Measurements from ENCODE around the gene LIPC. TPM values are rescaled to one million over a fixed set of nuclear protein-coding genes. Genes with fewer than 3 reads are reported as not detected.

The LIPC gene
- total RNA-seq, 1 experiment from 2014 or later, result not detected

DNA sequence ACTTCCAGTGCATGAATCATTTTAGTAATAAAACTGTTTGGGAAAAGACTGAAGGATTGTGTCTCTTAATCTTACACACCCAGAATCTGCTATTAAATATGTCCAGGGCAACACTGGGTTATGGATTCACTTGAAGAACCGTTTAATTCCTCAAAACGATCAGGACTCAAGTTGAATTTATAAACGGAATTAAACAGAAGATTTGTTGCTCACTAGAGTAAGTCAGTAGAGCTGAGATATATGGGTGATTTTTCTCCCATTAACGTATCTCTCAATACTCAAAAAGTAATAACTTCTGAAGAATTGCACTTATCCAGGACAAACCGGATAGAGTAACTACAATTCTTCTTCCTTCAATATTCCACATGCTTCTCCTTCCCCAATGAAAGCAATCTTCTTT is 41.1 kb upstream of the LIPC start:
- H3K4me1 ChIP-seq (ENCODE audit: control insufficient read depth in 1 of 2, insufficient read depth in 2 of 2, low read length in 2 of 2), result peaks cover 0 to 10% of the 10 kb centered on the region in 2 experiments; a peak in 2 of 4 replicates
- TF ChIP-seq CEBPB (IDR thresholded peaks at IDR 0.05; ENCODE audit: low read depth) (no peak), FOSL1 (IDR thresholded peaks at IDR 0.05; ENCODE audit: low read depth) (no peak), EGR1 (IDR thresholded peaks at IDR 0.05; ENCODE audit: low read depth) (no peak), ELF1 (IDR thresholded peaks at IDR 0.05; ENCODE audit: borderline replicate concordance, low read depth) (no peak), EZH2phosphoT487 (IDR thresholded peaks at IDR 0.05; ENCODE audit: borderline replicate concordance) (no peak), ZNF274 (IDR thresholded peaks at IDR 0.05; ENCODE audit: low read depth, low read length) (no peak), TCF7L2 (IDR thresholded peaks at IDR 0.05; ENCODE audit: borderline replicate concordance, extremely low read depth, insufficient read depth, insufficient read length) (no peak), YY1 (IDR thresholded peaks at IDR 0.05; ENCODE audit: extremely low read depth, insufficient replicate concordance, low read depth, low read length) (no peak), ZFX (IDR thresholded peaks at IDR 0.05) (no peak), CBX3 (IDR thresholded peaks at IDR 0.05; ENCODE audit: low read depth) (no peak), SIN3A (IDR thresholded peaks at IDR 0.05; ENCODE audit: low read depth) (no peak), POLR2AphosphoS5 (IDR thresholded peaks at IDR 0.05; ENCODE audit: low read depth, low read length) (no peak)
- TF ChIP-seq, protein P1, sequence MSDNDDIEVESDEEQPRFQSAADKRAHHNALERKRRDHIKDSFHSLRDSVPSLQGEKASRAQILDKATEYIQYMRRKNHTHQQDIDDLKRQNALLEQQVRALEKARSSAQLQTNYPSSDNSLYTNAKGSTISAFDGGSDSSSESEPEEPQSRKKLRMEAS (IDR thresholded peaks at IDR 0.05), result no peak
- TF ChIP-seq, protein P2, sequence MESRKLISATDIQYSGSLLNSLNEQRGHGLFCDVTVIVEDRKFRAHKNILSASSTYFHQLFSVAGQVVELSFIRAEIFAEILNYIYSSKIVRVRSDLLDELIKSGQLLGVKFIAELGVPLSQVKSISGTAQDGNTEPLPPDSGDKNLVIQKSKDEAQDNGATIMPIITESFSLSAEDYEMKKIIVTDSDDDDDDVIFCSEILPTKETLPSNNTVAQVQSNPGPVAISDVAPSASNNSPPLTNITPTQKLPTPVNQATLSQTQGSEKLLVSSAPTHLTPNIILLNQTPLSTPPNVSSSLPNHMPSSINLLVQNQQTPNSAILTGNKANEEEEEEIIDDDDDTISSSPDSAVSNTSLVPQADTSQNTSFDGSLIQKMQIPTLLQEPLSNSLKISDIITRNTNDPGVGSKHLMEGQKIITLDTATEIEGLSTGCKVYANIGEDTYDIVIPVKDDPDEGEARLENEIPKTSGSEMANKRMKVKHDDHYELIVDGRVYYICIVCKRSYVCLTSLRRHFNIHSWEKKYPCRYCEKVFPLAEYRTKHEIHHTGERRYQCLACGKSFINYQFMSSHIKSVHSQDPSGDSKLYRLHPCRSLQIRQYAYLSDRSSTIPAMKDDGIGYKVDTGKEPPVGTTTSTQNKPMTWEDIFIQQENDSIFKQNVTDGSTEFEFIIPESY (IDR thresholded peaks at IDR 0.05; ENCODE audit: extremely low read depth, insufficient replicate concordance, low read length), result no peak
- TF ChIP-seq, protein P3, sequence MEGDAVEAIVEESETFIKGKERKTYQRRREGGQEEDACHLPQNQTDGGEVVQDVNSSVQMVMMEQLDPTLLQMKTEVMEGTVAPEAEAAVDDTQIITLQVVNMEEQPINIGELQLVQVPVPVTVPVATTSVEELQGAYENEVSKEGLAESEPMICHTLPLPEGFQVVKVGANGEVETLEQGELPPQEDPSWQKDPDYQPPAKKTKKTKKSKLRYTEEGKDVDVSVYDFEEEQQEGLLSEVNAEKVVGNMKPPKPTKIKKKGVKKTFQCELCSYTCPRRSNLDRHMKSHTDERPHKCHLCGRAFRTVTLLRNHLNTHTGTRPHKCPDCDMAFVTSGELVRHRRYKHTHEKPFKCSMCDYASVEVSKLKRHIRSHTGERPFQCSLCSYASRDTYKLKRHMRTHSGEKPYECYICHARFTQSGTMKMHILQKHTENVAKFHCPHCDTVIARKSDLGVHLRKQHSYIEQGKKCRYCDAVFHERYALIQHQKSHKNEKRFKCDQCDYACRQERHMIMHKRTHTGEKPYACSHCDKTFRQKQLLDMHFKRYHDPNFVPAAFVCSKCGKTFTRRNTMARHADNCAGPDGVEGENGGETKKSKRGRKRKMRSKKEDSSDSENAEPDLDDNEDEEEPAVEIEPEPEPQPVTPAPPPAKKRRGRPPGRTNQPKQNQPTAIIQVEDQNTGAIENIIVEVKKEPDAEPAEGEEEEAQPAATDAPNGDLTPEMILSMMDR (IDR thresholded peaks at IDR 0.05 in 2 of 3, conservative IDR thresholded peaks at IDR 0.05 in 1 of 3; ENCODE audit: borderline replicate concordance in 1 of 3, insufficient read depth in 1 of 3, low read depth in 2 of 3, low read length in 2 of 3), result no peak
- no TSS peak for BruUV-seq (replicated peaks)

More for the DNA sequence above, 41.1 kb upstream of the LIPC start:
- no peaks in the 10 kb centered on the region for H3K36me3 ChIP-seq (ENCODE audit: control insufficient read depth in 1 of 2, insufficient read depth in 2 of 2, low read length in 2 of 2)
- H3K4me2 ChIP-seq (ENCODE audit: low read length), result no peak overlapping the region
- no peak overlapping the region for H2AFZ ChIP-seq (ENCODE audit: low read depth, low read length, poor library complexity, severe bottlenecking)
- no peaks in the 10 kb centered on the region for H3K27me3 ChIP-seq (ENCODE audit: insufficient read depth, low read length)
- H3K27ac ChIP-seq (ENCODE audit: low read depth, low read length), result no peak overlapping the region
- H3K79me2 ChIP-seq (ENCODE audit: insufficient read depth, low read length), result no peaks in the 10 kb centered on the region
- CTCF ChIA-PET, result no interaction called here
- POLR2A ChIA-PET, result no interaction called here
- no peak for DNase-seq (ENCODE audit: low read depth, low spot score)
- RAD21 ChIA-PET (ENCODE audit: low non-redundant PET in 1 of 2, low total read pairs in 2 of 2, uncharacterized antibody in 2 of 2, unreplicated experiment in 2 of 2), result no interaction called here
- no peak overlapping the region for H3K4me3 ChIP-seq (replicated peaks in 1 of 2; ENCODE audit: low read depth in 1 of 2, low read length in 2 of 2)
- intact Hi-C loops (cut with micrococcal nuclease), result no loop called here
- no peak for ATAC-seq
- H3K9me2 ChIP-seq (ENCODE audit: insufficient read depth), result no peaks in the 10 kb centered on the region
- H4K20me1 ChIP-seq (ENCODE audit: insufficient read depth), result no peaks in the 10 kb centered on the region
- H3K9ac ChIP-seq (ENCODE audit: low read length), result no peak overlapping the region
- no peaks in the 10 kb centered on the region for H3K9me3 ChIP-seq (ENCODE audit: control insufficient read depth in 1 of 2, insufficient read depth in 1 of 2, low read depth in 1 of 2, low read length in 2 of 2)
